ENCODE measurements around the gene RPL36.

RPL36 gene

DNA sequence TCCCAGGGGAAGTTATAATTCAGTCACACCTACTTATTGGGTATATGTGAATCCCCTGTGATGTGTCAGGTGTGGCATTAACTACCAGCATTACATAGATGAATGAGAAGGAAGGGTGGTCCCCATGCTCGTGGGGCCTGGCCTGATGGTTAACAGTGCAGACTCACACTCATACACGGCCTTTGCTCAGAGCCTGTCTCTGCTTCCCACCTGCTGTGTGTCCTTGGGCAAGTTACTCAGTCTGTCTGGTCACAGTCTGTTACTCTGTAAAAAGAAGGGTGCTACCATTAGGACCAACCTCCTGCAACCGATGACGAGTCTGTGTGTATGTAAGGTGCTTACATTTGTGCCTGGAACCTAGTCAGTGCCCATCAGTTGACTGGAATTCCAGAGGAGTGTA, 43.4 kb upstream of the RPL36 start:
- H3K4me3 ChIP-seq (ENCODE audit: control insufficient read depth, low read depth, low read length) = no peak overlapping the region
- no peak for DNase-seq (ENCODE audit: low read depth)
- TF ChIP-seq, protein P1, sequence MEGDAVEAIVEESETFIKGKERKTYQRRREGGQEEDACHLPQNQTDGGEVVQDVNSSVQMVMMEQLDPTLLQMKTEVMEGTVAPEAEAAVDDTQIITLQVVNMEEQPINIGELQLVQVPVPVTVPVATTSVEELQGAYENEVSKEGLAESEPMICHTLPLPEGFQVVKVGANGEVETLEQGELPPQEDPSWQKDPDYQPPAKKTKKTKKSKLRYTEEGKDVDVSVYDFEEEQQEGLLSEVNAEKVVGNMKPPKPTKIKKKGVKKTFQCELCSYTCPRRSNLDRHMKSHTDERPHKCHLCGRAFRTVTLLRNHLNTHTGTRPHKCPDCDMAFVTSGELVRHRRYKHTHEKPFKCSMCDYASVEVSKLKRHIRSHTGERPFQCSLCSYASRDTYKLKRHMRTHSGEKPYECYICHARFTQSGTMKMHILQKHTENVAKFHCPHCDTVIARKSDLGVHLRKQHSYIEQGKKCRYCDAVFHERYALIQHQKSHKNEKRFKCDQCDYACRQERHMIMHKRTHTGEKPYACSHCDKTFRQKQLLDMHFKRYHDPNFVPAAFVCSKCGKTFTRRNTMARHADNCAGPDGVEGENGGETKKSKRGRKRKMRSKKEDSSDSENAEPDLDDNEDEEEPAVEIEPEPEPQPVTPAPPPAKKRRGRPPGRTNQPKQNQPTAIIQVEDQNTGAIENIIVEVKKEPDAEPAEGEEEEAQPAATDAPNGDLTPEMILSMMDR (conservative IDR thresholded peaks at IDR 0.05; ENCODE audit: control insufficient read depth, insufficient read depth, low read depth, low read length) = no peak

DNA sequence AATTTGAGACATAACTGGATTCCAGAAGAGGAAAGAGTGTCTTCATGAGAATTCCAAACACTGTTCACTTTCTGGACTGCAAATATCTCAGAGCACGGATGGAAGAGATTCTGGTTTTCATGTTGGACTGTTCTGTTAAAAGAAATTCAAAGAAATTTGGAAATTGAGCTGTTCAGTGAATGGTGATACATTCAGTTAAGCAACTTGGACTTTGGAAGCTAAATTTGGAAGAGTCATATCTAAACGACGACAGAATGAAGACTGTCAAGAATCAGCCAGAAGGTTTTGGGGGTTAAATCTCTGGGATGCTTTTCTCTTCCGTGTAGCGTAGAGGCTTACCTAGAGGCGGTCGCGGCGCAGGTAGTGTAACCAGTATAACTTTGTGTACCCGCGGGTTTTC, 41.6 kb upstream of the RPL36 start:
- DNase-seq (ENCODE audit: low read depth) = no peak
- TF ChIP-seq, protein P1 (conservative IDR thresholded peaks at IDR 0.05; ENCODE audit: control insufficient read depth, insufficient read depth, low read depth, low read length) = no peak
- H3K4me3 ChIP-seq (ENCODE audit: control insufficient read depth, low read depth, low read length) = no peak overlapping the region

DNA sequence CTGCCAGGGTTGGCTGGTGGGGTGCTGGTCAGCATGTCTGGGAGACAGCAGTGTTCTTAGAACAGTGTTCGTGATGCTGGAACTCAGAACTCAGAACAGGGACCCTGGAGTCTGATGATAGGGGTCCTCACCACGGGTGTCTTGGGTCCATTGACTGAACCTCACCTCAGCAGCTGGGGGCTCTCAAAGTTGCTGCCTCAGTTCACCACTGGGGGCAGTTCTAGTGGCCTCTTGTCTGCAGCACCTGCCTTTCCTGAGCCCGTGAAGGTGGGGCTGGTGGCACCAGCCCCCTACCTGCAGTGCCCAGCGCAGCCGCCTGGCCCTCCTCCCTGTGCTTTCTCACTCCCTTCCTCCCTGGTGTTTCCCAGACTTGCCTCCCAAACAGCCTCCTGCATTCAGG, 38.7 kb upstream of the RPL36 start:
- DNase-seq (ENCODE audit: low read depth) = no peak
- TF ChIP-seq, protein P1 (conservative IDR thresholded peaks at IDR 0.05; ENCODE audit: control insufficient read depth, insufficient read depth, low read depth, low read length) = no peak
- no peak overlapping the region for H3K4me3 ChIP-seq (ENCODE audit: control insufficient read depth, low read depth, low read length)

DNA sequence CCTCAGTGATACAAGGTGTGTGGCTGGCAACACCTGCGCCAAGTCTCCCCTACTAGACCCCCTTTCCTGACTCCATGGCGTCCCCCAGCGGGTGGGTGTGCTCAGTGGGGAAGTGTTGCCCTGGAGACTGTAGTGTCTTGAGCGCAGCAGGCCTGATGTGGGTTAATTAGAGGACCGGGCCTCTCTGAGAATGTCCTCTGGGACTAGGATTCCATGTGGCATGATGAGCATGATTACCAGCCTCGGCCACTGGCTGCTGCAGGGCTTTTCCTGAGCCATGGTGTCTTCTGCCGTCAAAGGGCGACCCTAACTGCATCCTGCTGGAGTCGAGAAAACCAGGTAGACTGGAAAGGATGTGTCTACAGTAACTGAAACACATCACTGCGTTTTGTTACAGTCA, 37.8 kb upstream of the RPL36 start:
- no peak overlapping the region for H3K4me3 ChIP-seq (ENCODE audit: control insufficient read depth, low read depth, low read length)
- TF ChIP-seq, protein P1 (conservative IDR thresholded peaks at IDR 0.05; ENCODE audit: control insufficient read depth, insufficient read depth, low read depth, low read length) = no peak
- DNase-seq (ENCODE audit: low read depth) = no peak

DNA sequence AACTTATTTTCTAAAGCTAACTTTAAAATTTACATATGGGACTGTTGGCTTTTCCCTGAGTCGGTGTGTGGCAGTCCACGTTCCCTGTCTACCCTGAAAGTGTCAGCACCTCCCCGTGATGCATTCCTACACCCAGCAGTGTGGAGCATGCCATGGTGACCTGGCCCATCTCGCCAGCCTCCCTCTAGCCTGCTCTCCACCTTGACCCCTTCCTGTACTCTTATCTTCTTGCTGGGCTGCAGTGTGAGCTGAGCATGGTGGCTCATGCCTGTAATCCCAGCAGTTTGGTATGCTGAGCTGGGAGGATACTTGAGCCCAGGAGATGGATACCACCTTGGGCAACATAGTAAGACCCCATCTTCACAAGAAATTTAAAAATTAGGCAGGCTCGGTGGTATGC, 35.2 kb upstream of the RPL36 start:
- no peak for DNase-seq (ENCODE audit: low read depth)
- TF ChIP-seq, protein P1 (conservative IDR thresholded peaks at IDR 0.05; ENCODE audit: control insufficient read depth, insufficient read depth, low read depth, low read length) = no peak
- H3K4me3 ChIP-seq (ENCODE audit: control insufficient read depth, low read depth, low read length) = no peak overlapping the region

DNA sequence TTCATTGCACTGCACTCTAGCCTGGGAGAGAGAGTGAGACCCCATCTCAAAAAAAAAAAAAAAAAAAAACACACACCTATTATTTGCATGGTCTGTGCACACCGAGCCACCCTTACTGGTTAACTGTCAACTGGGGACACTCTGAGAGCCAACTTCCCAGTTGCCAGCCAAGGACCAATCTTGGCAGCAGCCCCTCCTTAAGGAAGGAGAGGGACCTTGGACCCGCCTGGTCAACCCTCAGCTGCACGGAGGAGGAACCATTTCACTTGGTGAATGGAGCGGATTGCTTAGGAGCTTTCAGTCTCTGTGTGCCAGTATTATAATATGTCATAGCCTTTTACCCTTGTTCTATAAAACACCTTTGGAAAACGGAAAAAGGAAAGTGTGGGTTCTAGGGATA, 34.7 kb upstream of the RPL36 start:
- TF ChIP-seq, protein P1 (conservative IDR thresholded peaks at IDR 0.05; ENCODE audit: control insufficient read depth, insufficient read depth, low read depth, low read length) = no peak
- no peak for DNase-seq (ENCODE audit: low read depth)
- no peak overlapping the region for H3K4me3 ChIP-seq (ENCODE audit: control insufficient read depth, low read depth, low read length)

DNA sequence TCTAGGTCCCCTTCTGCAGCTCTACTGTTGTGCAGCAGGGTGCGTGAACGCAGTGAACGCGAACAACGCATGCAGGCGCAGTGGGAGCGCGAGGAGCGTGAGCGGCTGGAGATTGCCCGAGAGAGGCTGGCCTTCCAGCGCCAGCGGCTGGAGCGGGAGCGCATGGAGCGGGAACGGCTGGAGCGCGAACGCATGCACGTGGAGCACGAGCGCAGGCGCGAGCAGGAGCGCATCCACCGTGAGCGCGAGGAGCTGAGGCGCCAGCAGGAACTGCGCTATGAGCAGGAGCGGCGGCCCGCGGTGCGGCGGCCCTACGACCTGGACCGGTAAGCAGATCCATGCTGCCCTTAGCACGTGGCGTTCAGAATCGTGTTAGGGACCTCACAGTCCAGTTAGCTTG, 28.6 kb upstream of the RPL36 start:
- TF ChIP-seq, protein P1 (conservative IDR thresholded peaks at IDR 0.05; ENCODE audit: control insufficient read depth, insufficient read depth, low read depth, low read length) = no peak
- DNase-seq (ENCODE audit: low read depth) = no peak
- H3K4me3 ChIP-seq (ENCODE audit: control insufficient read depth, low read depth, low read length) = no peak overlapping the region
